Mesodermal cell (in vitro differentiated cells): ENCODE measurements around the gene COLEC12.

Source experiments
- H3K27ac ChIP-seq: 2 replicates; pipeline ENCODE4 v1.7.0; 2013; ENCODE audit warnings: mild to moderate bottlenecking, low read depth, low read length, moderate library complexity; ENCODE audit not compliant: severe bottlenecking
- H3K36me3 ChIP-seq: 2 replicates; pipeline ENCODE4 v1.7.1; 2013; ENCODE audit warnings: mild to moderate bottlenecking, low read length, moderate library complexity; ENCODE audit not compliant: control insufficient read depth, insufficient read depth
- H3K4me1 ChIP-seq: one replicate; pipeline ENCODE4 v1.7.1; 2013; ENCODE audit warnings: mild to moderate bottlenecking, low read length; ENCODE audit not compliant: insufficient read depth, control insufficient read depth, poor library complexity, severe bottlenecking
- H3K4me3 ChIP-seq: 2 replicates; pipeline ENCODE4 v1.7.0; 2013; ENCODE audit warnings: low read length, control low read depth, mild to moderate bottlenecking; ENCODE audit not compliant: insufficient read depth, poor library complexity, severe bottlenecking; ENCODE audit errors: extremely low read depth
- H3K9me3 ChIP-seq: 2 replicates; pipeline ENCODE4 v1.7.1; 2013; ENCODE audit warnings: mild to moderate bottlenecking, low read length, moderate library complexity; ENCODE audit not compliant: control insufficient read depth
- WGBS, 2 experiments: methylation state at CpG; one replicate each; pipeline ENCODE4 v1.1.5; 2013; ENCODE audit warnings: missing lambda C conversion rate in 2 of 2; ENCODE audit not compliant: insufficient coverage in 2 of 2; 5-methylcytosine and 5-hydroxymethylcytosine counted together

The COLEC12 gene

DNA sequence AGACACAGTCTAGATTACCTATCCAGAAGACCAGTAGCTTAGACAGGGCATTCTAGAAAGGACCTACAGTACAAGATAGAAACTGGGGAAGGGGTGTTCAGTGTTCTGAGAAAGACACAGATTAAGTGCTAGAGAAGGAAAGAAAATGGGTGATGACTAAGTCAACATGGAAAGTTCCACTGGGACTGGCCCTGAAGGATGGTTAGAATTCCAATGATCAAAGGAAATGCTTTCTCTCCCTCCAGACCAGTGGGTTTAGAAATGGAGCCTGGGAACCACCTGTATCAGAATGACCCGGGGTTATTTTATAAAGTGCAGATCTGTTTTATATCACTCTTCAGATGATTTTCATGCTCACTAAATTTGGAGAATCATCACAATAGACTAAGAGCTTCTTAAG is 5.8 kb upstream of the COLEC12 start:
- Histone ChIP-seq H3K9me3 (no peaks in the 10 kb centered on the region), H3K27ac (no peak overlapping the region), H3K4me1 (peaks cover 15% of the 10 kb centered on the region), H3K4me3 (no peak overlapping the region), H3K36me3 (no peaks in the 10 kb centered on the region)
- no CpG with 5 or more reads among the region's 1 CpG for WGBS, 2 experiments

DNA sequence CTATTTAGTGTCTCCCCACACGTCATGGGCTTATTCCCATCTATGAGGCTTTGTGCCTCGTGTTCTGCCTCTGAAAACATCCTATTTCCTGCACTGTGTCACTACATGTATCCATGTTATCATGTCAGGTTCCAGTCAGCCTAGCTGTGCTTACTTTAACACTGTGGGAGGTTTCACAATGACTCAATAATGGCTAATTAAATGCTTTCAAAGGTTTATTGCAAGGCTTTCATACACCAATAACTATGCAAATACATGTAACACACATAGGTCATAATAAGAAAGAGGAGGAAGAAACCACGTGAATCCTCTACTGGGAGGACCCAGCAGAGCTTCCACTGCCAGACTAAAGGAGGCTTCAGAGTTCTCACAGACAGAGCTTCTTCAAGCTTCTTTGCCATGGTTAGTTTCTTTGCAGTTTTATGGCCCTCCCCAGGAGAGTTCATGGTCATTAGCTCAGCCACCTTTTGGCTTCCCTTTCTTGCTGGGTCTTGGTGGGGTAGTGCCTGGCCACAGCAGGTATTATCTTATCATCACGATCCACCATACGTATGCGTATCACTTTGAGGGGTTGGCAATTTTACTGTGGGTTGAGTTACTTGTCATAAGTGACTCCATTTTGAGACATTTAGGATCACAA is 5.1 kb upstream of the COLEC12 start:
- H3K4me3 ChIP-seq, result no peak overlapping the region
- H3K36me3 ChIP-seq, result no peaks in the 10 kb centered on the region
- H3K4me1 ChIP-seq, result peaks cover 15% of the 10 kb centered on the region
- WGBS, 2 experiments, result 77 to 89% methylated on average over 2 to 3 of the region's 6 CpGs
- H3K27ac ChIP-seq, result no peak overlapping the region
- no peaks in the 10 kb centered on the region for H3K9me3 ChIP-seq

DNA sequence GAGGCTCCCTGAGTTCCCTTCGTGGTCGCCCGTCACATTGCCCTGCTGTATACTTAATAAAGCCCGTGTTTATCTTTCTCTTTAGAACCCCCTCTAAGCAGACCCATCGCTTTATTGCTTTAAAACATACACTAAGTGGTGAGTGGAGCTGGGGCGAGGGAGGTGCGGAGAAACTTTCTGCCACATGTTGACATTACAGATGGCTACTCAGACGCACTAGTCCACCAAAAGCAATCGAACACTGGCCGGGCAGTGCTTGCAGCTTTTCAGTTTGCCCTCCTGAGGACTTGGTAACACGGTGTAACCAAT is 859 bp upstream of the COLEC12 start:
- peak overlapping the region; percentile 46 for H3K4me3 ChIP-seq
- H3K9me3 ChIP-seq, result no peaks in the 10 kb centered on the region
- 0 to 23% methylated on average over 3 to 10 of the region's 11 CpGs for WGBS, 2 experiments
- peaks cover 27% of the 10 kb centered on the region for H3K4me1 ChIP-seq
- no peak overlapping the region for H3K27ac ChIP-seq
- H3K36me3 ChIP-seq, result no peaks in the 10 kb centered on the region

DNA sequence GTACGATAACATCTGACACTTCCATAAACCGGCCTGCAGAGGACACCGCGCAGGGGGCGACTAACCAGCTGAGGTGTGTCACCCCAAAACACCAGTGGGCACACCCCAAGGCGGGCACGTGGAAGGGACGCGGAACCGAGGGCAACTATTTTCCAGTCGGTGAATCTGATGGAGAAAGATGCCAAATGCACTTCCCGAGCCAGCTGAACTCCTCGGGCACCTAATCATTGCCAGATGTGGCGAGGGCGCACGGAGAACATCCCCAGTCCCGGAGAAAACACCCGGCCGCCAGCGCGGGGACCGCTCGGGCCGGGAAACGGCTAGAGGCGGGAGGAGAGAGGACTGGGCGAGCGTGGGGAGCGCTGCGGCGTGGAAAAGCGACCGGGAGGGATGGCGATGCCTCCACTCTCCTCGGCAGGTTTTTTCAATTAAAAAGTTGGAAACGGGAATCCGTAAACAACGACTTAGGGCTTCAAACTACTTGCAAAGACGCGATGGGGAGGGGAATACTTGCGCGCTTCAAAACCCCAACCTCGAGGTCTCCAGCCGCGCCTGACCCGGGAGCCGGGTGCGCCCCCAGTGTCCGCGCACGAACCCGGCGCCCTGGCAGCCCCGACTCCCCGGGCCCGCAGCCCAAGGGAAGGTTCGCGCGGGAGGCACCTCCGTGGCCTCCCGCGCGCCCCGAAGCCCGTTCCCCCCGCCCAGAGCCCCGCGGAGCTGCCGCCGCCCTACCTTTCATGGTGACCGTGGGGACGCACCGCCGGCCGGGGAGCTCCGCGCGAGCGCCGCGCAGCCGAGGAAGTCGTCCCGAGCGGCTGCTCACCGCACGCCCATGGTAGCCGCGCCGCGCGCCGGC is 497 bp downstream of the COLEC12 start:
- Histone ChIP-seq H3K27ac (peak overlapping the region; percentile 89), H3K9me3 (no peaks in the 10 kb centered on the region), H3K4me3 (peak overlapping the region; percentile 67), H3K4me1 (peaks cover 21% of the 10 kb centered on the region), H3K36me3 (no peaks in the 10 kb centered on the region)
- WGBS, 2 experiments, result 0 to 1% methylated on average over 48 to 62 of the region's 93 CpGs

DNA sequence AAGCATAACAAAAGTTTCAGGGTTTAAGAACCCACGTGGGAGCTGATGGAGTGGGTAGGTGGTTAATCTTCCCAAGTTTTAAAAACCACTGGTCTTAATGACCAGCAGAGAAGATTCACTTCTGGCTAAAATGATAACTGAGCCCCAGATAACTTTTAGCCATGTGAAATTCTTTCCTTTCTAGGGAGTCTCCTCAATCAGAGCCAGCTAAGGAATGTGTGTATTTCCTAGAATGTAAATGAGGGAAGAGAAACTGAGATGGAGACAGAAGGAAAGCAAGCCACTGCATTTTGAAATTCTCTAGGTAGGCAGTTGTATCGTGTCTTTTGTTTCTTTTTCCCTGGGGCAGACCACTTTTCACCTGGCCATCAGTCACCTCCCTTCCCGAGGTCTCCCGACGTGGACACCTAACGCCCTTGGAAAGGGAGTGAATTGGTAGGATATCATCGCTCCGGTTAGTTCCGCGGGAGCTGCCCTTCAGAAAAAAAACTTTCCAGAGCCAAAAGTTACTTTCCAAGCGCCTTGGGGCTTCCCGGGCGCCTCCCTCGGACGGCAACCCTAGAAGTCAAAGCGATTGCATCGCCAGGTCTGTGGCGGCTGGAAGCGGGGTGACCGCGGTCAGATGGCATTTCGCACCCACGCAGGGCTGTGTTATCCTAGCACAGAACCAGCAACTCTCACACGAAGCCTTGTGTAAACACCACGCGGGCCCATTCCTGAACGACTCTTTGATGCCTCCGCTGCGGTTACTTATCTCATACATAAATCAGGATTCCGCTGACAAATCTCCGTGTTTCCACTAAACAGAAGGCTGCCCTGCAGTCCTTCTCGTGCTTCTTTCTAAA is 1.3 kb downstream of the COLEC12 start:
- no peaks in the 10 kb centered on the region for H3K9me3 ChIP-seq
- no peaks in the 10 kb centered on the region for H3K36me3 ChIP-seq
- H3K27ac ChIP-seq, result peak overlapping the region; percentile 89
- WGBS, 2 experiments, result 1 to 3% methylated on average over 23 of the region's 32 CpGs
- peaks cover 24% of the 10 kb centered on the region for H3K4me1 ChIP-seq
- peak overlapping the region; percentile 67 for H3K4me3 ChIP-seq

DNA sequence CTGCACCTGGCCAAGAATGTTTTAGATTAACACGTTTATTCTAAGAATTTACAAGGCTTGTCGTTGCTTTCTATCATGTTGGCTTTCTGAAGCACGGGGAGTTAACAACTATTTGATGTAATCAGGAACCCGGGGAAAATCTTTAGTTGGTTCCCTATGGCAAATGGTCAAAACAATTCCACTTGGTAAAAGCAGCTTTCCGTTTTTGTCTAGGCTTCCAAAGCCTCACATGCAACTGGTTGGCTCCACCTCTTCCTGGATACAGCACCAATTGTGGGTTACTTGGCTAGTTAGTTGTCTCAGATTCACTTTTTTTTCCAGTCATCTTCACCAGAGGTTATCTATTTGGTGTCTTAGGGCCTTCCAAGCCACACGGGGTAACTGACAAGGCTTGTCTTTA is 2.8 kb downstream of the COLEC12 start:
- Histone ChIP-seq H3K4me3 (no peak overlapping the region), H3K9me3 (no peaks in the 10 kb centered on the region), H3K27ac (no peak overlapping the region), H3K4me1 (peaks cover 26% of the 10 kb centered on the region), H3K36me3 (no peaks in the 10 kb centered on the region)
- WGBS, 2 experiments, result 78 to 80% methylated on average over 5 to 6 of the region's 6 CpGs

DNA sequence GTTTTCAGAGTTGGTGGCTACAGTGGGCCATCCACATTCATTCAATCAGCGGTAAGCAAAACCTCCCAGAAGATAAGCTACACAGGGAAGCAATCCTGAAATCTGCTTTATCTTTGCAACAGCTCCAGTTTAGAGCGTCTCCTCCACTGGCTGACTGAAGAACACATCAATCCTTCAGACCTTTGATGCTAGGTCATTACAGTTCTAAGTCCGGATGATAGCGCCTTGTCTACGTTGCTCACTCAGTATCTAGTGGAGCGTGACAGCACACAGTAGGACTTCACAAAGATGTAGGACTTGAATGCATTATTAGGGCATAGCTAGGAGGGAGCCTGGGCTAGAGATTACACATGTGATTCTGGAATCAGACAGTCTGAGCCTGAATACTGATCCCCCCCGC is 5.0 kb downstream of the COLEC12 start:
- no peaks in the 10 kb centered on the region for H3K9me3 ChIP-seq
- H3K4me3 ChIP-seq, result no peak overlapping the region
- H3K27ac ChIP-seq, result no peak overlapping the region
- peaks cover 42% of the 10 kb centered on the region for H3K4me1 ChIP-seq
- 90 to 92% methylated on average over 6 of the region's 7 CpGs for WGBS, 2 experiments
- H3K36me3 ChIP-seq, result peaks cover 3% of the 10 kb centered on the region

DNA sequence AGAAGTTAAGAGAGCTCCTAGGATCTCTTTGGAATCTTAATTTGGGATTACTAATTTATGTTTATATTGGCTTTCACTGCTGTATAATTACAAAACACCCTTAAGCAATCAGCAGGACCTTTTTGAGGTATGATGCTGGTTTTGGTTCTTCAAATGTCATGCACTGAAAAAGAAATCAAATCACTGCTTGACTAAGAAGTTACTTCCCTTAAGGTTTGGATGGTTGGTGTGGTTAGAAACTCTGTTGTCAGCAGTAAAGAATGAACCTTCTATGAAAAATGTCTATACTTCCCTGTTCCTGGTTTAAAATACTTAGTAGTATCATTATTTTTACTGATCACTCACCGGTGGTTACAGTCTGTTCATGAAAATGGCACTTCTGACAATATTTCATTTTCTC is 5.5 kb downstream of the COLEC12 start:
- no peaks in the 10 kb centered on the region for H3K9me3 ChIP-seq
- no peak overlapping the region for H3K4me3 ChIP-seq
- peaks cover 3% of the 10 kb centered on the region for H3K36me3 ChIP-seq
- peaks cover 46% of the 10 kb centered on the region for H3K4me1 ChIP-seq
- H3K27ac ChIP-seq, result no peak overlapping the region
- WGBS, 2 experiments, result 100% methylated on average over 1 of the region's 1 CpG; no CpG with 5 or more reads in 1 of the 2 experiments

DNA sequence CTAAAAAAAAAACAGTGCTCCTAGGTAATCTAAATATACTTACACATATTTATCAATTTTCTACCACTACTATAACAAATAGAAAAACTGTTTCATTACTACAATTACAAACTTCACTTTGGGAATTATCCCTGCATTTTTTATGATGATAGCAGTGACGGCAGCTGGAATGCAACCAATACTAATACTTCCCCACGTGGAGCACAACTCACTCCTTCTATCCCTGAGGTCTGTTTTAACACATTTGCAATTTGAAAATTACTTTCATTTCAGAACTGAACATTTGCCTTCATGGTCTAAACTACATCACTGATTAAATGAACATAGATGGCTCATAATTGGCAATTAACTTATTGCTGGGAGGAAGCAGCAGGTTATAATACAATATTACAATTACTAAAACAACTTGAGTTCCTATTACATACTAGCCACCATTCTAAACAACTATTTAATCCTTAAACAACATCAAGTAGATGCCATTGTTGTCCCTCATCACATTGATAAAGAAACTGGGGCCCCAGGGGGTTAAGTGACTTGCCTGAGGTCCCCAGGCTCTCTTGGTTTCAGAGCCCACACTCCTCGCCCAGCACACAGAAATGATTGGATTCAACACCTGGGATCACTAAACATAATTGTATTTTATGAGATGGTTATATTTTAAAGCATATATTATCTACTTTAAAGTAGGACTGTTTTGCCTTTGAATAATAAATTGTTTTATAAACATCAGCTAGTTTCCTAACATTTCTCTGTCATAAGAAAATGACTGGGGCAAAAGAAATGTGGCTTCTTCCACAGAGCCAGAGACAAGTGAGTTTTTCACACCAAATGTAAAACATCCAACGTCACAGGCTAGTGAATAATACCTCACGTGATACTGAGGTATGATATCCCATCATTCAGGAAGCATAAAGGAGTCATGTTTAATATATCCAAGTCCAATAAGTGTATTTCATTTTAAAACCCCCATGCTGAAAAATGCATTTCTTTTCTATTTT is 6.2 kb downstream of the COLEC12 start:
- no peaks in the 10 kb centered on the region for H3K9me3 ChIP-seq
- H3K4me3 ChIP-seq, result no peak overlapping the region
- WGBS, 2 experiments, result 70 to 98% methylated on average over 2 to 4 of the region's 5 CpGs
- peaks cover 53% of the 10 kb centered on the region for H3K4me1 ChIP-seq
- H3K36me3 ChIP-seq, result peaks cover 3% of the 10 kb centered on the region
- H3K27ac ChIP-seq, result no peak overlapping the region

DNA sequence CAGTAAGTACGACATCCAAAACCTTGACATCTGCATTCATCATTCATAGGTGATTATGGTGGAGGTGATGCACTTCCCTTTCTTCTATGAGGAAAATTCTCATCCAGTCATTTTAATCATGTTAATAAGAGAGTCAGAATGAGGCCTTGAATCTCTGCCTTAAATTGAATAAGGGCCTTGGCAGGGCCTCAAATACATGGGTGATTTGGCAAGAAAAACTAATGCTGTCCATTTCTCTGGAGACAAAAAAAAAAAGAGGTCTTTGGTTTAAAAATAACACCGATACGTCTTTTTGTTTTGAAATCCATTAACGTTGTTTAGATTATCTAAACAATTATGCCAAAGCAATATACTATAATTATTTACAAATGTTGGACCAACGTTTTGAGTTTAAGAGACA is 8.1 kb downstream of the COLEC12 start:
- Histone ChIP-seq H3K9me3 (no peaks in the 10 kb centered on the region), H3K4me3 (no peak overlapping the region), H3K27ac (no peak overlapping the region), H3K36me3 (peaks cover 12% of the 10 kb centered on the region), H3K4me1 (peaks cover 47% of the 10 kb centered on the region)
- 100% methylated on average over 1 of the region's 5 CpGs; no CpG with 5 or more reads in 1 of the 2 experiments for WGBS, 2 experiments
